Superior temporal gyrus (tissue), 1 donor: ENCODE measurements around the gene BMP6.

ENCODE experiments used
- DNase-seq: peaks from one replicate; pipeline ENCODE4 v3.0.0-alpha.2; 2016; ENCODE audit errors: extremely low spot score

The BMP6 gene

GRCh38 chr6:7827142-7827541, 101.2 kb downstream of the BMP6 start:
- no peak for DNase-seq

DNA sequence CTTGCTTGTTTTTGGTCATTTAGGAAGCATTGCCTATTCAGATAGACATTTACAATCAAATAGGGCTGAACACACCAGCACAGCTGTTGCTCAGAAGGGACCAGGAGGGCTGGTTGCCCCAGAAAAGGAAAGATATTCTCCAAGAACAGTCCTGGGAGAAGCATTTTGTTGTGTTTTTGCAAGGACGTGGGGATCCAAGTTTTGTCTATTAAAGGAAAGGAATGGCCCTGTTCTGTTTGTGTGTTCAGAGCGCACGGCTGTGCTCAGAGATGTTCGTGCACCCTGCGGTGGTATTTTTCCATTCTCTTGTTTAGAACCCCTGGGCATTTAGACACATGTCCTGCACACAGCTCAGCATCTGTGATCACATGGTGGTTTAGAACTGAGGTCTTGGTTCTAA, 102.2 kb downstream of the BMP6 start:
- no peak for DNase-seq

GRCh38 chr6:7832904-7833750, 107.2 kb downstream of the BMP6 start:
- DNase-seq = no peak

DNA sequence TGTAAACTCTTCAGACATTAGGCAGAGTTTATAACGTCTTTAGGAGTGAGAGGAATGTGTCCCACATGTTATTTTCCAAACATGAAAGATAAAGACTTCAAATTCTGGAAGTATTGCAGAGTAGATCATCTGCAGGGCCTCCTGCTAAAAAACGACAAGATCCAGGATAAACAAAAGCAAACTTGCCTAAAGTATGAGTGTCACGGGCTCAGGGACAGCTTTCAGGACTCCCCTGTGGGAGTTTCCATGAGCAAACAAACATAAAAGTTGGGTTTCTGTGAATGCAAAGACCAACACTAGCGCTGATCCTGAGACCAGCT, 107.8 kb downstream of the BMP6 start:
- no peak for DNase-seq

GRCh38 chr6:7836371-7837026, 110.6 kb downstream of the BMP6 start:
- no peak for DNase-seq

GRCh38 chr6:7841781-7842468, 116.0 kb downstream of the BMP6 start:
- DNase-seq = no peak

- DNase-seq = no peak
These were observed 121.3 kb downstream of the BMP6 start for GRCh38 chr6:7846966-7847818.

GRCh38 chr6:7848229-7848628, 122.3 kb downstream of the BMP6 start:
- DNase-seq = no peak

DNA sequence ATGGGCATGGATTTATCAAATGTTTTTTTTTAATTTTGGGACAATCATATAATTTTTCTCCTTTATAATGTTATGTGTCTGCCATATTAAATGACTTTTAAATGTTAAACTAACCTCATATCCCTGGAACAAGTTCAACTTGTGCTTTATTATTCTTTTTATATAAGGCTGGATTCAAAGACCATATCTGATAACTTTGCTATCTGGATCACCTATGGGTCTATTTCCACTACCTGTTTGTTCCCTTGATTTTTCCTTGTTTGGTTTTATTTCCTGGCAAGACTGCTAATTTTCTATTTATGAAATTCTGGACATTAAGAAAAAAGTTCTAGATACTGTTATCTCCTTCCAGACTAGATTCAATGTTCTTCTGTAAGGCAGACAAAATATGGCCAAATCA, 125.9 kb downstream of the BMP6 start:
- DNase-seq = no peak

- no peak for DNase-seq
These were observed 133.7 kb downstream of the BMP6 start for GRCh38 chr6:7859591-7859990.

DNA sequence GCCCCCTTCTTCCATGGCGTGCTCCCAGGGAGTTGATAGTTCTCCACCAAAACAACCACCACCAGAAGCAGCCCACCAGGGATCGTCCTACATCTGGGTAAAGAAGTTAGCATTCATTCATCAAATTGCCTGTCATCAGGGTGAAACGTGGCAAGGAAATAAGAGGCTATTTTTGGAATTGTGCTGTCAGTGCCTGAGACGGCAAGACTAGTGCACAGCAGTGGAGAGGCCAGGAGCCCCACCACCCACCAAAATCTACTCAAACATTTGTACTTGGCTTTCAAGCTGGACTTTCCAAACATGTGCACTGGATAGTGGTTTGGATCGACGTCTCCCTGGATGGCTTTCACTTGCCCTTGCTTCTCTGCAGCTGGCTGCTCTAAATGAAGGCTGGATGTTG, 139.9 kb downstream of the BMP6 start:
- DNase-seq = no peak

DNA sequence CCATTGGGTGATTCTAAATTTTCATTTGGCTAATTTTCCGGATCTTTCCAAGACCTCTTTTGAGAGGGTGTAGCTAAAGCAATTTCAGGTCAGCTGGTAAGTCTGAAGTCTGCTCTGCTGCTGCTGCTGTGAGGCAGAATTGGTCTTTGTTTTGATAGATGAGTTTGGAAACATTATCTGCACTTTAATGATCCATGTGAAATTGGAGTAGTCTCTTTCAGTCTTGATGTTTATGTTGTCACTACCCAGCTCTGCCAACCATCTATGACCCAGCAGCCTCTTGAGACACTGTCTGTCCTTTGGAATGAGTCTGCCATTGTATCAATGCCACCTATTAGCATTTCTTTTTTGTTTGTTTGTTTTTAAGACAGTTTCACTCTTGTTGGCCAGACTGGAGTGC, 140.6 kb downstream of the BMP6 start:
- DNase-seq = no peak

DNA sequence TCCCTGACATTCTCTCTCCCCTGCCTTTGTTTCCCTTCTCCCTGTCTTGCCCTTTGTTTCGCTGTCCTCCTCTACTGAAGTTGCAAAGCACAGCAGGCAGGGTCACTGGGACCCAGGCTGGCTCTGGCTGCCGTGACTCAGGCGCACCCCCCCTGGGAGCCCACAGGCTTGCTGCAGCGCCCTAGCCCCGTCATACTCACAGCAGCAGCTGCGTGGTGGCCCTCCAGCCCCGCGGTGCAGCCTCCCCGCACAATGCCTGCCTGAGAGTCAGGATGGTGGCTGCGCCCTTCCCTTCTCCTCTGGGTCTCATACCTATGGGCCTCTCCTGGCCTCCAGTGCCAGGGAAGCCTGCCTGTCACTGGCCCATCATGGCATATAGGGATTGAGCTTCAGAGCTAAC, 143.0 kb downstream of the BMP6 start:
- no peak for DNase-seq

DNA sequence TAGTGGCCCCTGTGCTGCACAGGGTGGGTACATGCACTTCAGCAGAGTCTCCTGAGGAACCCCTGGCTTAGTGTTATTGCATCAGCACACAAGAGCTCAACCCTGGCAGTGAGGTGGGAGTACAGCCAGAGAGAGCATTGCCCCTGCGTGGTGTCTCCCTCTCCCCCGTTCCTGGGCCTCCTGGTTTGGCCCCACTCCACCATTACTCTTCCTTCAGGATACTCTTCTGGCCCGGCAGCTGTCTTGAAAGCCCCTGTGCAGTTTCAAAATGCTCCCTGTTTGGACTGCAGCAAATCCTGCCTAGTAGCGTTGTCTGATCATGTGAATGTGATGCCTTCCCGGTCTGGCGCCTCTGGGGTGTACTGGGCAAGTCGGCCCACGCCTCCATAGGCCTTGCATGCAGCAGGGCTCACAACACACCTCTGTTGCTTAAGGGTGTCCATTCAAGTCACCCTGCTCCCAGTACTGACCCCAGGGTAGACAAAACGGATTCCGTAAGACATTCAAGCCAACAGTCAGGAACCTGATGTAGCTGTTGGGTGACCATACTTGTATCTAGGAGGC, 152.6 kb downstream of the BMP6 start:
- DNase-seq = no peak

- DNase-seq = no peak
These were observed 153.1 kb downstream of the BMP6 start for GRCh38 chr6:7879043-7879442.

- no peak for DNase-seq
These were observed 153.7 kb downstream of the BMP6 start for GRCh38 chr6:7879579-7879978.

DNA sequence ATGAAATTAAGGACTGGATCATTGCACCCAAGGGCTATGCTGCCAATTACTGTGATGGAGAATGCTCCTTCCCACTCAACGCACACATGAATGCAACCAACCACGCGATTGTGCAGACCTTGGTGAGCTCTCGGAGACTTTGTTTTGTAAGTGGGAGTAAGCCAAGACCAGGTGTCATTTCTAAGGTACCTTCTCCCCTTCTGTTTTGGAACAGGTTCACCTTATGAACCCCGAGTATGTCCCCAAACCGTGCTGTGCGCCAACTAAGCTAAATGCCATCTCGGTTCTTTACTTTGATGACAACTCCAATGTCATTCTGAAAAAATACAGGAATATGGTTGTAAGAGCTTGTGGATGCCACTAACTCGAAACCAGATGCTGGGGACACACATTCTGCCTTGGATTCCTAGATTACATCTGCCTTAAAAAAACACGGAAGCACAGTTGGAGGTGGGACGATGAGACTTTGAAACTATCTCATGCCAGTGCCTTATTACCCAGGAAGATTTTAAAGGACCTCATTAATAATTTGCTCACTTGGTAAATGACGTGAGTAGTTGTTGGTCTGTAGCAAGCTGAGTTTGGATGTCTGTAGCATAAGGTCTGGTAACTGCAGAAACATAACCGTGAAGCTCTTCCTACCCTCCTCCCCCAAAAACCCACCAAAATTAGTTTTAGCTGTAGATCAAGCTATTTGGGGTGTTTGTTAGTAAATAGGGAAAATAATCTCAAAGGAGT, 154.2 kb downstream of the BMP6 start:
- DNase-seq = no peak

DNA sequence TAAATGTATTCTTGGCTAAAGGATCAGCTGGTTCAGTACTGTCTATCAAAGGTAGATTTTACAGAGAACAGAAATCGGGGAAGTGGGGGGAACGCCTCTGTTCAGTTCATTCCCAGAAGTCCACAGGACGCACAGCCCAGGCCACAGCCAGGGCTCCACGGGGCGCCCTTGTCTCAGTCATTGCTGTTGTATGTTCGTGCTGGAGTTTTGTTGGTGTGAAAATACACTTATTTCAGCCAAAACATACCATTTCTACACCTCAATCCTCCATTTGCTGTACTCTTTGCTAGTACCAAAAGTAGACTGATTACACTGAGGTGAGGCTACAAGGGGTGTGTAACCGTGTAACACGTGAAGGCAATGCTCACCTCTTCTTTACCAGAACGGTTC, 154.8 kb downstream of the BMP6 start:
- DNase-seq = no peak

- no peak for DNase-seq
These were observed 156.0 kb downstream of the BMP6 start for GRCh38 chr6:7881765-7882500.

GRCh38 chr6:7882505-7883257, 156.8 kb downstream of the BMP6 start:
- no peak for DNase-seq
